Adipose tissue (tissue), 3 donors: ENCODE results near the gene TTLL8. TPM values are rescaled to one million over a fixed set of nuclear protein-coding genes. Genes with fewer than 3 reads are reported as not detected.

Experiments used
- H3K27ac ChIP-seq: one replicate; pipeline ENCODE4 v1.5.1; 2013; ENCODE audit warnings: low read depth, low read length
- WGBS, 3 donors: extraction: QIAGEN DNeasy Blood & Tissue Kit; methylation state at CpG; one replicate each; pipeline ENCODE4 v1.1.7; 2013; 5-methylcytosine and 5-hydroxymethylcytosine counted together
- polyA plus RNA-seq, 3 donors: library from polyadenylated mRNA; stranded (reverse); fragments of 200-250 nt; gene quantifications; one replicate each; pipeline ENCODE4 v1.2.3, GENCODE V29; 2013
- donor health status: healthy with polysubstance abuse.
- donor health status: Bipolar disorder and iron deficiency.
- donor health status: healthy.

Gene TTLL8
- polyA plus RNA-seq, 3 donors = not detected

DNA sequence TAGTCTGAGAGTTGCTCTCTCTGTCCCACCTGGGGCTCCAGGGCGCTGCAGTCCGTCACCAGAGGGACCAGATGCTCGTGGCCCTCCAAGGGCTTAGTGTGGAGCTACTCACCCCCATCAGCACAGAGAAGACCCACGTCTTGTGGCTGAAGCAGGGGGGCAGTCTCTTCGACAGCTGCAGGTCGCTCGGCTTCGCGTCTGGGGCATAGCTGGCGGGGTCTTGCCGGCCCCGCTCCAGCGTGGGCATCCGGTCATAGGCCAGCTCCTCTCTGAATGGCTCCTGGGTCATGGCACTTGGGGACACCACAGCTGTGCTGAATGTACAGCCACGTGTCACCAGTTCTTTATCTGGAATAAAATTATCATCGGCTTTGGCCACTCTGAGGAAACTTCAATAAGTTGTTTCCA lies 26.5 kb upstream of the TTLL8 start:
- no peak overlapping the region for H3K27ac ChIP-seq
- 48 to 83% (median 54%) methylated on average over 16 of the region's 16 CpGs for WGBS, 3 donors

DNA sequence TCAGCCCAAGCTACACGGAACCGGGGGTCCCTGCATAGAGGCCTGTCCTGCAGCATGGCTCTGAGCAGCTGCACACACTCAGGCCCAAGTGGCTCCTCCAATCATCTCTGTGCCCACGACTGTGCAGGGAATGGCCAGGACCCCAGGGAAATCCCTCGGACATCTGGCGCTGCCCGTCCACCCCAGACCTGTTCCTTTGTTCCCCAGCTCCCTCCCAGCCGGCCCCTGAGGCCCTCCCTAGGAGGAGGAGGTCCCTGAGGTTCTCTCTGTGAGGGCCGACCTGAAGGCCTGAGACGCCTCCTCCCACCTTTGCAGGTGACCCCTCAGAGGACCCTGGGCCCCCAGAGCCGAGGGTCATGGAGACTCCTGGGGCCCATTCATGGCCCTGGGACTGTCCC lies 26.0 kb upstream of the TTLL8 start:
- WGBS, 3 donors = 52 to 74% (median 65%) methylated on average over 10 of the region's 10 CpGs
- no peak overlapping the region for H3K27ac ChIP-seq

DNA sequence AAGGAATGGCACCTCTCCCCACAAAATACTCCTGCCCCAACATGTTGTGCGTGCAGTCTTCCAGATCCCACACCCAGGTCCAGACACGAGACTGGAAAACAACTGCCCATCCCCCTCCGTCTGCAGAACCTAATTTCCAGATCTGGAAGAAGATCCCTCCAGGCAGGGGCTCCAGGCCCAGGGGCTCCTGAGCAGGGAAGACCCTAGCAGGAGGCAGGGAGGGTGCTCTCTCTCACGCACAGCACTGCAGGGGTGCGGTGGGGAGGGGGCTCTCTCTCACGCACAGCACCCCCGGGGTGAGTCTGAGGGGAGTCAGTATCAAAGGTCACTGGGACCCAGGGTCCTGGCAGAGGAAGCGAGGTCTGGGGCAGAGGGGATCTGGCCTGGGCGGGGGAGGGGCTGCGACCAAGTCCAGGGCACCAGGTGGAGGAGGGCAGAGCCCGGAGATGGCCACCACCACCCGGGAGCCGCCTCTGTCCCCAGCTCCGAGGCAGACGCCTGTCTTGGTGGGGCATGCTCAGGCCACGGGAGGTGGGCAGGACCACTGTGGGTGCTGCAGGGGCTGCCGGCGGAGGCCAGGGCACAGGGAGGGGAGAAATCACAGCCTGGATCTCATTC lies 25.5 kb upstream of the TTLL8 start:
- H3K27ac ChIP-seq = no peak overlapping the region
- WGBS, 3 donors = 56 to 68% (median 64%) methylated on average over 10 to 18 of the region's 18 CpGs

DNA sequence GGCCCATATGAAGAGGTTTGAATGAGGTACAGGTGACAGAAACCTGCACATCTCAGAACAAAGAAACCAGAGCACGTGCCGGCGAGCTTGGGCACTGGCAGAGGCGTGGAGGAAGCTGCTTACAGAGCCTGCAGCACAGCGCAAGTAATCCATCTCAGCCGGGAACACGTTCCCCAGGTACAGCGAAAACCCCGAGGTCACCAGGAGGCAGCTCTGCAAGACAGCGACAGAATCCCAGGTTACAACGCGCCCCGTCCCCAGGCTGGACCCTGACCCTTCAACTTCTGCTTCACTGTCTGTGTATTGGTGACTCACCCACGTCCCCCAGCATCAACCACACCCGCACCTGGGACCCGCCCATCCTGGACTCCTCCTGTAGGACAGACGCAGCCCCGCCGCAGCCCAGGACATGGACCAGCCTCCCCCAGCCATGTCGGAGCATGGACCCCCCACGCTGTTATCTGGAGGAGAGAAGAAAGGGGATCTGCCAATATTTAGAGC lies 24.9 kb upstream of the TTLL8 start:
- 70 to 81% (median 71%) methylated on average over 21 of the region's 21 CpGs for WGBS, 3 donors
- H3K27ac ChIP-seq = no peak overlapping the region

DNA sequence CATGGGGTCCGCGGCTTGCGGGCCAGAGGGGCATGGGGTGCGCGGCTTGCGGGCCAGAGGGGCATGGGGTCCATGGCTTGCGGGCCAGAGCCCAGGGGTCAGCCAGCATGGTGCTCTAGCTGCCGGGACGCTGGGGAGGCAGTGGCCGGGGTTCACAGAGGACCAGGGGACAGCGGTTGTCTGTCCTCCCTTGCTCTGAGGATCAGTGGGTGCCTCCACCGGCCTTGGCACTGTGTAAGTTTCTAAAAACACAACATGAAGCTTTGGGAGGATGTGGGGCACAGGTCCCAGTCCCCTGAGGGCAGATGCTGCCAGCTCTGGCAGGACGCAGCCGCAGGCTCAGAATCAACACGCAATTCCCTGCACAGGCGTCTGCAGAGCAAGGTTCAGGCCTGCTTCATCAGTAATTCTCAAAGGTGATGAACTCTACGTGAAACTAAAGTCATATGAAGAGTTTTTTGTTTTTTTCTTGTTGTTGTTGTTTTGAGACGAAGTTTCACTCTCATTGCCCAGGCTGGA lies 24.2 kb upstream of the TTLL8 start:
- 81 to 85% (median 85%) methylated on average over 18 of the region's 18 CpGs for WGBS, 3 donors
- H3K27ac ChIP-seq = no peak overlapping the region

DNA sequence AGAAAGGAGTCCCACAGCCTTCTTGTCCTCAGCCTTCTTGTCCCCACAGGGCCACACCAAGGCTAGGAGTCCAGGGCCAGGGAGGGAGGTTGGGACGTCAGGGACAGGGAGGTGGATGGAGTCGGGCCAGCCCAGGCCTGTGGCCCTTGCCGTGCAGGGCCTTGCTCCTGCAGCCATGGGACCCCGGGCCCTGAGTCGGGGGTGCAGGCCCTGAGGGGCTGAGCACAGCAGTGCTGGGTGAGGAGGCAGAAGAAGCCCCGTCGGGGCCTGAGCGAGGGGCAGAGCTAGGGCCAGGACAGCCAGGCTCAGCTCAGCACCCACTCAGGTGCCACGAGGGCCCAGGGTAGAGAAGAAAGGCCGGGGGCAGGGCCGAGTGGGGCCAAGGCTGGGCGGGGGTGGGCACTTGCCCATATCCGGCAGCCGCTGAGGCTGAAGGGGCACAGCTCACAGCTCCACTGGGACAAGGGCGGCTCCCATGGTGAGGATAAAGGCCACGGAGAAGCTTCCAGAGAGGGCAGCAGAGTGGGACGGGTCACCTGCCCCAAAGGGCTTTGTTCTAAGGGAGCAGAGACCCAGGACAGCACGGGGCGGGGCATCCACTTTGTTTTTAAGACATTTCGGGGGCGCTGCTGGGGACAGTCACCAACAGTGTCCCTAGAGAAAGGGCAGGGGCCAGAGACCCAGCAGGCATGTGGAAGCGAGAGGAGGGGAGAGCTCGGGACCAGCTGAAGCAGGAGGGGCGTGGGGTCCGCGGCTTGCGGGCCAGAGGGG lies 23.5 kb upstream of the TTLL8 start:
- WGBS, 3 donors = 85 to 90% (median 85%) methylated on average over 22 to 27 of the region's 27 CpGs

DNA sequence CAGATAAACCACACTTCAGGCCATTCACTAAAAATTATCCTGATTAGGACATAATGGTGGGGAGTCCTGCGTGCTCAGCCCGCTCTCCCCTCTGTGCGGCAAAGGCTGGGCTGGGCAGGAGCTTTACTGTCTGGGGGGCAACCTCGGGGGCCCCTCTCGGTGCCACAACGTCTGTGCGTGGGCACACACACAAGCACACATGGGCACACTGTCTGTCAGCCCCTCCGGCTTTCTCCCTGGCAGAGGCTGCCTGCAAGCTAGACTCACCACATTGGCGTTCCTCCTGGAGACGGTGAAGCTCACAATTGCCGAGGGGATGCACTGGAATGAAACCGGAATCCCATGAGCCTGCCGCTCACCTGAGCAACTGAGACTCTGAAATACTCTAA lies 22.0 kb upstream of the TTLL8 start:
- no peak overlapping the region for H3K27ac ChIP-seq
- 80 to 88% (median 85%) methylated on average over 13 of the region's 13 CpGs for WGBS, 3 donors

More for the DNA sequence above, 23.5 kb upstream of the TTLL8 start:
- no peak overlapping the region for H3K27ac ChIP-seq

DNA sequence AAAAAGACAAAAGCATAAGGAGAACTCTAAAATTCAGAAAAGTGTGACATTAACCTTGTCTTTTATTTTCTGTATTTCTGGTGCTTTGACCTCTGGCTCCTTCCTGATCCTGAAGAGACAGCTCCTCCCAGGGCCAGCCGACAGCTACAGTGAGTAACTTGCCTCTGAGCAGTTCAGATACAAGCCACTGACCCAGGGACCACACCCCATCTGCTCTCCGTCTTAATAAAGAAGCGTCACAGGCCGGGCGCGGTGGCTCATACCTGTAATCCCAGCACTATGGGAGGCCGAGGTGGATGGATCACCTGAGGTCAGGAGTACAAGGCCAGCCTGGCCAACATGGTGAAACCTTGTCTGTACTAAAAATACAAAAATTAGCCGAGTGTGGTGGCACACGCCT lies 20.7 kb upstream of the TTLL8 start:
- H3K27ac ChIP-seq = no peak overlapping the region
- WGBS, 3 donors = 85 to 94% (median 91%) methylated on average over 9 of the region's 9 CpGs

DNA sequence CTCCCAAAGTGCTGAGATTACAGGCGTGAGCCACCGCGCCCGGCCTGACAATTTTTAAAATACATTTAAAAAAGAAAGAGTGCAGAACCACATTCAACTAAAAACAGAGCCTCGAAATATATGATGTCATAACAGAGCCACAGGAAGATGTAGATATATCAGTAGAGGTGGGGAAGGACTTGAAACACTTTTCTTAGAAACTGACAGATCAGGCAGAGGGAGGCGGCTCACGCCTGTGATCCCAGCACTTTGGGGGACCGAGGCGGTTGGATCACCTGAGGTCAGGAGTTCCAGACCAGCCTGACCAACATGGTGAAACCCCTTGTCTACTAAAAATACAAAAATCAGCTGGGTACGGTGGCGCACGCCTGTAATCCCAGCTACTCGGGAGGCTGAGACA lies 20.1 kb upstream of the TTLL8 start:
- WGBS, 3 donors = 93 to 94% (median 93%) methylated on average over 13 of the region's 13 CpGs
- no peak overlapping the region for H3K27ac ChIP-seq

DNA sequence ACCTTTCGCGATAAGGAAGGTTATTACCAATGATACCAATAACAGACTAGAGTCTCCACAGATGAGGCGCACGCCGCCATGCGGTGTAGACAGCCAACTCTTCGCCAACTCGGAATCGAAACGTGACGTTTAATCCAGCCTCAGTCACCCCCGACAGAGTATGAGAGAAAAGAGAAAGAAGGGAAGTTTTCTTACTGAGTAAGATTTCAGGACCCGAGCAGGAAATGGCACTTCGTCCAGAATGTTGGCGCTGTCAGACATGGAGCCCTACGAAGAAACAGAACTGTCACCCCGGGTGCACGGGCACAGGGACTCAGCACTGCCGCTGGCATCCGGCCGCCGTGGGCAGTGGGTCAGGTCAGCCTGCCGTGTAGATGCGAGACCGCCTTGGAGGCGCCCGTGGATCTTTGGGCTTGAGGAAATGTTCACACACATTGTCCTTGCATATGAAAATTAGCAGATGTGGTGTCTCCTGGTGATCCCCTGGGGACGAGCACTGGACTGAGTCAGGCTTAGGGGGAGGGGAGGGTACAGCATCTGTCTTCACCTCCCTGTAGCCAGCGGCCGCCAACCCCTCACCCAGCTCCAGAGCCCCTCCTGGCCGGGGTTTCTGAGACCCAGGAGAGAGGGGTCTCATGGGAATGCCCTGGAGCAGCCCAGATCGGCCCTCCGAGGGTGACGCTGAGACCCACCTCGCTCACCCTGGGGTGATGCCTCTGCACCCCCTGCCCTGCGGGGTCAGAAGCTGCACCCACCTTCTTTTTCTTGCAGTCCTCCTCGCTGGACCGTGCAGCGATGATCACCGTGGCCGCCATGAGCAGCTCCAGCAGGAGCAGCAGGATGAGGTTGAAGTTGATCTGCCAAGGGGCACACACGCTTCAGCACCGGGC lies 18.8 kb upstream of the TTLL8 start:
- WGBS, 3 donors = 85 to 86% (median 85%) methylated on average over 43 of the region's 43 CpGs
- no peak overlapping the region for H3K27ac ChIP-seq

DNA sequence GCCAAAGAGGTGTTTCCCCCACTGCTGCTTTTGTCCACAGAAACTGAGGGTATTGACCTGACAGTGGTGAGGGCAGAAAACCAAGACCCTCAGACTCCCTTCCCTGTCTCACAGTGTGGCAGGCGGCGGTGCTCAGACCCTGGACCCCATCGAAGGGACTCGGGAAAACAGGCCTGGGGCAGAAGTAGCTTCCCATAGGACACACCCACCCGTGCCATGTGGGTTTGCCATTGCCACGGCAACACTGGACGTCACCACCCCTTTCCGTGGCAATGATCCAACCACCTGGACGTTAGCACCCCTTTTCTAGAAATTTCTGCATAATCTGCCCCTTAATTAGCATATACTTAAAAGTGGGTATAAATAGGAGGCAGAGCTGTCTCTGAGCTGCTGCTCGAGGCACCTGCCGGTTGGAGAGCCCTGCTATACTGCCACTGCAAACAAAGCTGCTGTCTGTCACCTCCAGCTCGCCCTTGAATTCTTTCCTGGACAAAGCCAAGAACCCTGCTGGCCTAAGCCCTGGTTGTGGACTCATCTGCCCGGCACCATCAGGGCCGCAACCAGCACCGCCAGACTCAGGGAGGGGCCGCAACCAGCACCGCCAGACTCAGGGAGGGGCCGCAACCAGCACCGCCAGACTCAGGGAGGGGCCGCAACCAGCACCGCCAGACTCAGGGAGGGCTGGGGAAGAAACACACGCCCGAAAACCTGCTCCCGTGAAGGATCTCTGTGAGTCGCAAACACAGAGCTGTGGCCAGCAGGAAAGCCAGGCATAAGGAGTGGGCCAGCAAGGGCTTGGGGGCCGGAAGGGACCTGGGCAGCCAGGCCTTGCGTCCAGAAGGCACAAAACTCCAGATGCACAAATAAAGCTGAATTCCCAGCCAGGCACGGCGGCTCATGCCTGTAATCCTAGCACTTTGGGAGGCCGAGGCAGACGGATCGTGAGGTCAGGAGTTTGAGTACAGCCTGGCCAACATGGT lies 16.7 kb upstream of the TTLL8 start:
- 49 to 83% (median 82%) methylated on average over 32 of the region's 32 CpGs for WGBS, 3 donors

DNA sequence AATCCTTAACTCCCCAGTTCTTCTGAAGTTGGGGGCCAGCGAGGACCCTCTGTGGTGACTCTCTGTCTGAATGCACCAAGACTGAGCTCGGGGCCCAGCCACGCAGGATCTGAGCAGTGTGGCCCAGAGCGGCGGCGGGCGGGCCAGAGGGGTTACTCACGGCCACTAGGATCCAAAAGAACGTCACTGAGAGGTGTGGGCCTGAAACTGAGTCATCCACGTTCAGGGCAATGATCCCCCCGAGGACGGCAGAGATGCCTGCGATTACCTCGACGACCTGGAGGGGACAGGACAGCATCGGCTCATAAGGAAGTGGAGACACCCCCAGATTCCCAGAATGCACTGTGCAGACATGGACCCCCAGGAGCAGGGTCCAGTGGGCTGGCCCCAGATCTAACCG lies 16.0 kb upstream of the TTLL8 start:
- no peak overlapping the region for H3K27ac ChIP-seq
- WGBS, 3 donors = 78 to 82% (median 82%) methylated on average over 17 of the region's 17 CpGs

More for the DNA sequence above, 16.7 kb upstream of the TTLL8 start:
- H3K27ac ChIP-seq = no peak overlapping the region

DNA sequence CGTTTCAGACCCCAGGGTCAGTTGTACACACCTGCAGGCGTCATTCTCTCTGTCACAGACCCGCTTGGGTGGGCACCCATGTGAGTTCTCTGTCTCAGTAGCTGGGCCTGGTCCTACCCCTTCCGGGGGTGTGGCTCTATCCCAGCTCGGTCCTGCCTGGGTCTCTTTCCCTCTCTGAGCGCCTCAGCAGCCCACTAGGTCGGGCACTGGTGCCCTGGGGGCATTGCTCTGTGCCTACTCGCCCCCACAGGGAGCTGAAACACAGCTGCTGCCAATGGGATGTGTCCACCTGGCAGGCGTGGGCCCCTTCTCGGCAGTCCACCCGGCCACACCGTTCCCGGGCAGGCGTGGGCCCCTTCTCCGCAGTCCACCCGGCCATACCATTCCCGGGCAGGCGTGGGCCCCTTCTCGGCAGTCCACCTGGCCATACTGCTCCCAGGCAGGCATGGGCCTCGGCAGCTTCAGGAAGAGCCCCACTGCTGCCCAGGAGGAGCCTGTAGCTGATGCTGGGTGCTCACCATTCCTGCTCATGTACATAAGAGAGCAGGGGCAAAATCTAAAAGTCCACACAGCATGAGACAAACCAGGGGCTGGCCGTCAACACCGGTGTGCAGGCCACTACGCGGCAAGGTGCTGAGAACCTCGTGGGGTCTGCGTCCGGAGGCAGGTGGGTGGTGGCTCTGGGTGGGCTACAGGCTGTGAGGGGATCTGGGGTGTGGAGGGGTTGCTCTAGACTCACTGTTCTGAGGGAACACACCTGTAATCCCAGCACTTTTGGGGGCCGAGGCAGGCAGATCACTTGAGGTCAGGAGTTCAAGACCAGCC lies 14.8 kb upstream of the TTLL8 start:
- WGBS, 3 donors = 85 to 90% (median 89%) methylated on average over 28 of the region's 28 CpGs
- no peak overlapping the region for H3K27ac ChIP-seq

DNA sequence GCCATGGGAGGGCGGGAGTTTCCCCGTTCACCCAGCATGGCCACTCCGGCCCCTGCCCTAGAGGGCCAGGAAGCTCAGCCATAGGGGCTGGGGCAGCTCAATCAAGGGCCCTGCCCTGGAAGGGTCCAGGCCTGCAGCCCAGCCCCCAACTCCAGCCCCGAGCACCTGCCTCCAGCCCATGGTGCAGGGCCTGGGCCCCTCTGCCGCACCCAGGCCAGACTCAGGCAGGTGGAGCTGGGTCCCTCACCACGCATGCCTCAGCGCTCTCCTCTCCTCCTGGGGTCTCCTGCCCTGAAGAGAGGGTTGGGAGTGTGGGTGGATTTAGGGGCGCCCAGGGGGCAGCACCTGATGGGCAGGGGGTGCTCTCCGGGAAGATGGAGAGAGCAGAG lies 14.1 kb upstream of the TTLL8 start:
- no peak overlapping the region for H3K27ac ChIP-seq
- 89 to 93% (median 90%) methylated on average over 5 to 9 of the region's 9 CpGs for WGBS, 3 donors

DNA sequence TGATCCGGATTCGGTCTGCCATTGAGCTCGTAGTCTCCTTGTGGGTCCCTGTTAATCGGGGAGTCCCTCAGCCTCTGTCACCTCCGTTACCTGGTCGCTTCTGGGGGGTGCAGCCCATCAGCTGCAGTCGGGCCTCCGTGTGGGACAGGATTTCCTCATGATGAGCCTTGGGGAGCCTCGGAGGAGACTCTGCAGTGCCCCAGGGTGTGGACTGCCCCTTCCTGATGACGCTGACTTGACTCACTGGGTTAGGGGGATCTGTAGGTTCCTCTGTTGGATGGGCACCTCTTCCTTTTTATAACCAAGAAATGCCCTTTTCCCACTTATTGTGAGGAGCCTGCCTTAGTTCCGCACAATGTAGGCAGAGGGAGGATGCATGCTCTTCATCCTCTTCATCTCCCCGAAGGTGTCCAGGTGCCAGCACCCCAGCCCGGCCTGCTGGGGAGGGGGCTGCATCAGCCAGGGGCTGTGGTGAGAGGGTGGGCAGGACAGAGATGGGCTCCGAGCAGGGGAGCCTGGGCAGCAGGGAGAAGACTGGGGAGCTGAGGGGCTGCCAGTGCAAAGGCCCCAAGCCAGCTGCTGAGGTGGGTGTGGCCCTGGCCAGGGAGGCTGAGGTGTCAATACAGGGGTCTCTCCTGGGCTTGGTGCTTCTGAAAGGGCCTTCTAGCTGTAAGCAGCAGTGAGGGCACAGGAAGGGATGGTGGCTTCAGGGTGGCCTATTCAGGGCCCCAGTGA lies 13.5 kb upstream of the TTLL8 start:
- H3K27ac ChIP-seq = no peak overlapping the region
- WGBS, 3 donors = 87 to 88% (median 87%) methylated on average over 14 of the region's 14 CpGs

DNA sequence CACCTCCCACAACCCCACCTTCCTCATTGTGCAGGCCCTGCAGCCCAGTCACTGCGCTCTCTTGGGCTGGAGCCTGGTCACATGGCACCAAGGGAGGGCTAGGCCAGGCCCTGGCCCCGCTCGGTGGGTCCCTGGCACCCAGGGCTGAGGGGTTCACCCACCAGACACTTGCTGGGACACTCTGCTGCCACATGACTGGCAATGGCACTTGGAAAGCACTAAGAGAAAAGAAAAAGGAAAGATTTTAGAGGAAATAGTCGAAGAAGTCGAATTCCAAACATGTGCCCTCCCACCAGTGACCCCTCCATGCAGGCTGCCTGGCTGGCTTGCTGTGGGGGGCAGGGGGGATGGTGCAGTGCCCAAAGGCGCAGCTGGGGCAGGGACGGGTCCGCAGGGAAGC lies 12.3 kb upstream of the TTLL8 start:
- no peak overlapping the region for H3K27ac ChIP-seq
- 81 to 89% (median 85%) methylated on average over 8 of the region's 8 CpGs for WGBS, 3 donors
